Activated CD4-positive, alpha-beta T cell treated with anti-CD3 and anti-CD28 coated beads, Interleukin-2, Interleukin-4, amounts not matched to agents 100 ng/mL and 50 ng/mL, durations not matched to agents 16 hours and 8 hours (primary cell): Measurements from ENCODE around the gene ADGRG3.

Source experiments
- DNase-seq: peaks from one replicate; pipeline ENCODE4 v3.0.0-alpha.2; 2020; ENCODE audit warnings: low spot score

ADGRG3 gene

GRCh38 chr16:57630931-57631845, 36.9 kb upstream of the ADGRG3 start:
- no peak for DNase-seq

- no peak for DNase-seq
These were observed 35.5 kb upstream of the ADGRG3 start for GRCh38 chr16:57632568-57632967.

GRCh38 chr16:57633383-57634064, 34.6 kb upstream of the ADGRG3 start:
- no peak for DNase-seq

- DNase-seq, result no peak
These were observed 33.9 kb upstream of the ADGRG3 start for GRCh38 chr16:57634171-57634570.

GRCh38 chr16:57635266-57636097, 32.6 kb upstream of the ADGRG3 start:
- DNase-seq, result no peak

- DNase-seq, result no peak
These were observed 31.9 kb upstream of the ADGRG3 start for GRCh38 chr16:57636184-57636583.

GRCh38 chr16:57637020-57637419, 31.1 kb upstream of the ADGRG3 start:
- DNase-seq, result no peak

- DNase-seq, result no peak
These were observed 30.7 kb upstream of the ADGRG3 start for GRCh38 chr16:57637424-57637823.

- no peak for DNase-seq
These were observed 30.1 kb upstream of the ADGRG3 start for GRCh38 chr16:57637965-57638364.

GRCh38 chr16:57638381-57638780, 29.7 kb upstream of the ADGRG3 start:
- no peak for DNase-seq

GRCh38 chr16:57639172-57639887, 28.8 kb upstream of the ADGRG3 start:
- DNase-seq, result no peak

GRCh38 chr16:57640185-57640584, 27.9 kb upstream of the ADGRG3 start:
- no peak for DNase-seq

GRCh38 chr16:57640612-57641011, 27.5 kb upstream of the ADGRG3 start:
- DNase-seq, result no peak

- DNase-seq, result no peak
These were observed 25.7 kb upstream of the ADGRG3 start for GRCh38 chr16:57642160-57643135.

- no peak for DNase-seq
These were observed 24.8 kb upstream of the ADGRG3 start for GRCh38 chr16:57643147-57643874.

- DNase-seq, result no peak
These were observed 24.2 kb upstream of the ADGRG3 start for GRCh38 chr16:57643910-57644309.

GRCh38 chr16:57644383-57645014, 23.6 kb upstream of the ADGRG3 start:
- no peak for DNase-seq

- no peak for DNase-seq
These were observed 22.9 kb upstream of the ADGRG3 start for GRCh38 chr16:57645169-57645568.

GRCh38 chr16:57645691-57646387, 22.3 kb upstream of the ADGRG3 start:
- no peak for DNase-seq
